Thyroid gland (tissue), 4 donors: Measurements from ENCODE around the gene KCNE1.

Source experiments
- POLR2A ChIP-seq, 2 donors: fragments of 450-650 bp; IDR thresholded peaks; one replicate each; pipeline ENCODE4 v1.6.1; 2017; ENCODE audit warnings: antibody characterized with exemption in 2 of 2, mild to moderate bottlenecking in 2 of 2, moderate library complexity in 1 of 2
- TF ChIP-seq, protein P1 (sequence below), 6 experiments: fragments of 200-600 bp in 3 of 6; fragments of 450-650 bp in 3 of 6; sonication (generic) in 3 of 6; IDR thresholded peaks; one replicate each; pipeline ENCODE4 v1.5.1; 2016 to 2019; ENCODE audit warnings: antibody characterized with exemption in 6 of 6, mild to moderate bottlenecking in 2 of 6, inconsistent platforms in 1 of 6, moderate library complexity in 1 of 6

DNA sequence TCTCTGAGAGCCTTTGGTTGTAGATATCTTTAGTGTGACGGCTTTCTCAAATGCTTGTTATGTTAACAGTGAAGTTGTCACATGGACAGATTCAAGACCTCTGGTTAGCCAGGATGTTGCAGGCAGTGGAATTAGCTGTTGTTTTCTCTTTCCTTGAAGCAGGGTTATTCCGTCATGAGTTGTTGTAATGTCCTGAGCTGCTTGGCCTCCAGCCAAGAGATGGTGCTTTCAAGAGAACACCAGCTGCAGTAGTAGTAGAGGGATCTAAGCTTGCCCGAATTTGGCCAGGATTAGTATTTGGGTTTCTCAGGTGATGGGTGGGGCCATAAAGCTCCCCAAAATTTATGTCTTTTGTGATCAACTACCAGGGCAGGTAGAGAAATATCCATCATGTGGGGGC, 13.4 kb downstream of the KCNE1 start:
- TF ChIP-seq, protein P1, sequence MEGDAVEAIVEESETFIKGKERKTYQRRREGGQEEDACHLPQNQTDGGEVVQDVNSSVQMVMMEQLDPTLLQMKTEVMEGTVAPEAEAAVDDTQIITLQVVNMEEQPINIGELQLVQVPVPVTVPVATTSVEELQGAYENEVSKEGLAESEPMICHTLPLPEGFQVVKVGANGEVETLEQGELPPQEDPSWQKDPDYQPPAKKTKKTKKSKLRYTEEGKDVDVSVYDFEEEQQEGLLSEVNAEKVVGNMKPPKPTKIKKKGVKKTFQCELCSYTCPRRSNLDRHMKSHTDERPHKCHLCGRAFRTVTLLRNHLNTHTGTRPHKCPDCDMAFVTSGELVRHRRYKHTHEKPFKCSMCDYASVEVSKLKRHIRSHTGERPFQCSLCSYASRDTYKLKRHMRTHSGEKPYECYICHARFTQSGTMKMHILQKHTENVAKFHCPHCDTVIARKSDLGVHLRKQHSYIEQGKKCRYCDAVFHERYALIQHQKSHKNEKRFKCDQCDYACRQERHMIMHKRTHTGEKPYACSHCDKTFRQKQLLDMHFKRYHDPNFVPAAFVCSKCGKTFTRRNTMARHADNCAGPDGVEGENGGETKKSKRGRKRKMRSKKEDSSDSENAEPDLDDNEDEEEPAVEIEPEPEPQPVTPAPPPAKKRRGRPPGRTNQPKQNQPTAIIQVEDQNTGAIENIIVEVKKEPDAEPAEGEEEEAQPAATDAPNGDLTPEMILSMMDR (IDR thresholded peaks at IDR 0.05): no peak
- TF ChIP-seq POLR2A (IDR thresholded peaks at IDR 0.05): no peak
